PFSK-1 (cell line): ENCODE data around the gene ZNF331.

Source experiments
- FOXP2 ChIP-seq: optimal IDR thresholded peaks from 2 replicates; pipeline ENCODE3; 2011; ENCODE audit warnings: borderline replicate concordance, control low read depth, inconsistent platforms; ENCODE audit not compliant: insufficient read depth; ENCODE audit errors: extremely low read length, extremely low read depth
- POLR2AphosphoS5 ChIP-seq: IDR thresholded peaks from 2 replicates; pipeline ENCODE4 v1.6.1; 2012; ENCODE audit warnings: low read depth, mild to moderate bottlenecking, control low read depth, low read length, moderate library complexity
- REST ChIP-seq, 2 experiments: IDR thresholded peaks; 2 replicates each; pipeline versions ENCODE4 v1.6.1 to v1.8.0; 2011 to 2012; ENCODE audit warnings: low read depth in 2 of 2, low read length in 2 of 2, control low read depth in 1 of 2, inconsistent platforms in 1 of 2, mild to moderate bottlenecking in 1 of 2, moderate library complexity in 1 of 2; ENCODE audit not compliant: insufficient read depth in 1 of 2
- SIN3A ChIP-seq: IDR thresholded peaks from 2 replicates; pipeline ENCODE4 v1.6.1; 2012; ENCODE audit warnings: mild to moderate bottlenecking, low read length, moderate library complexity, borderline replicate concordance; ENCODE audit not compliant: insufficient read depth
- TAF1 ChIP-seq: IDR thresholded peaks from 2 replicates; pipeline ENCODE4 v1.6.1; 2012; ENCODE audit warnings: low read length, control low read depth, borderline replicate concordance; ENCODE audit not compliant: insufficient read depth

Gene ZNF331

GRCh38 chr19:53536225-53536548, 1.8 kb upstream of the ZNF331 start:
- no peak for TF ChIP-seq POLR2AphosphoS5
- no peak for TF ChIP-seq FOXP2
- TF ChIP-seq REST (IDR thresholded peaks at IDR 0.05; ENCODE audit: insufficient read depth in 1 of 2, low read depth in 2 of 2, low read length in 2 of 2) = no peak
- TF ChIP-seq SIN3A = no peak
- TF ChIP-seq TAF1 = no peak

- TF ChIP-seq TAF1 (no peak), REST (IDR thresholded peaks at IDR 0.05; ENCODE audit: insufficient read depth in 1 of 2, low read depth in 2 of 2, low read length in 2 of 2) (no peak), SIN3A (no peak)
These were observed 824 bp upstream of the ZNF331 start for GRCh38 chr19:53537121-53537520.

- TF ChIP-seq TAF1 = no peak
- TF ChIP-seq POLR2AphosphoS5 = no peak
- no peak for TF ChIP-seq REST (IDR thresholded peaks at IDR 0.05; ENCODE audit: insufficient read depth in 1 of 2, low read depth in 2 of 2, low read length in 2 of 2)
- TF ChIP-seq SIN3A = no peak
- no peak for TF ChIP-seq FOXP2
These were observed 599 bp downstream of the ZNF331 start for GRCh38 chr19:53538378-53539109.

- TF ChIP-seq POLR2AphosphoS5 = no peak
- no peak for TF ChIP-seq TAF1
- TF ChIP-seq SIN3A = no peak
- no peak for TF ChIP-seq FOXP2
- no peak for TF ChIP-seq REST (IDR thresholded peaks at IDR 0.05; ENCODE audit: insufficient read depth in 1 of 2, low read depth in 2 of 2, low read length in 2 of 2)
These were observed 2.1 kb downstream of the ZNF331 start for GRCh38 chr19:53540091-53540490.

- no peak for TF ChIP-seq FOXP2
- no peak for TF ChIP-seq TAF1
These were observed 4.0 kb downstream of the ZNF331 start for GRCh38 chr19:53541971-53542370.
